Esophagus (tissue), 2 donors: ENCODE data around the gene TTLL12. TPM values are rescaled to one million over a fixed set of nuclear protein-coding genes. Genes with fewer than 3 reads are reported as not detected.

ENCODE experiments used
- H3K27ac ChIP-seq, 2 donors: one replicate each; pipeline ENCODE4 v1.5.1; 2013; ENCODE audit warnings: low read depth in 2 of 2, mild to moderate bottlenecking in 2 of 2, inconsistent platforms in 1 of 2, low read length in 1 of 2, moderate library complexity in 1 of 2
- H3K27me3 ChIP-seq, 2 donors: one replicate each; pipeline ENCODE4 v1.6.1; 2013; ENCODE audit warnings: low read length in 2 of 2, control low read depth in 1 of 2, mild to moderate bottlenecking in 1 of 2; ENCODE audit not compliant: insufficient read depth in 2 of 2, control insufficient read depth in 1 of 2
- H3K36me3 ChIP-seq, 2 donors: one replicate each; pipeline ENCODE4 v1.6.1; 2013; ENCODE audit warnings: low read length in 1 of 2; ENCODE audit not compliant: control insufficient read depth in 2 of 2, insufficient read depth in 2 of 2
- H3K4me1 ChIP-seq, 2 donors: one replicate each; pipeline ENCODE4 v1.6.1; 2013; ENCODE audit warnings: low read length in 1 of 2; ENCODE audit not compliant: control insufficient read depth in 2 of 2, insufficient read depth in 2 of 2
- H3K4me3 ChIP-seq, 2 donors: one replicate each; pipeline ENCODE4 v1.5.1; 2013; ENCODE audit warnings: low read length in 2 of 2, mild to moderate bottlenecking in 2 of 2, low read depth in 1 of 2, moderate library complexity in 1 of 2
- H3K9me3 ChIP-seq, 2 donors: one replicate each; pipeline ENCODE4 v1.6.1; 2013; ENCODE audit warnings: mild to moderate bottlenecking in 2 of 2, low read depth in 1 of 2, low read length in 1 of 2, moderate library complexity in 1 of 2; ENCODE audit not compliant: control insufficient read depth in 2 of 2, insufficient read depth in 1 of 2
- WGBS, 2 donors: extraction: QIAGEN DNeasy Blood & Tissue Kit; methylation state at CpG; one replicate each; pipeline ENCODE4 v1.1.7; 2013; 5-methylcytosine and 5-hydroxymethylcytosine counted together
- polyA plus RNA-seq, 2 donors: library from polyadenylated mRNA; stranded (reverse); fragments of 200-250 nt; gene quantifications; one replicate each; pipeline ENCODE4 v1.2.3, GENCODE V29; 2013
- donor health status: healthy with polysubstance abuse.
- donor health status: Bipolar disorder and iron deficiency.

The TTLL12 gene
- polyA plus RNA-seq, 2 donors: 79.5 to 96.4 TPM

DNA sequence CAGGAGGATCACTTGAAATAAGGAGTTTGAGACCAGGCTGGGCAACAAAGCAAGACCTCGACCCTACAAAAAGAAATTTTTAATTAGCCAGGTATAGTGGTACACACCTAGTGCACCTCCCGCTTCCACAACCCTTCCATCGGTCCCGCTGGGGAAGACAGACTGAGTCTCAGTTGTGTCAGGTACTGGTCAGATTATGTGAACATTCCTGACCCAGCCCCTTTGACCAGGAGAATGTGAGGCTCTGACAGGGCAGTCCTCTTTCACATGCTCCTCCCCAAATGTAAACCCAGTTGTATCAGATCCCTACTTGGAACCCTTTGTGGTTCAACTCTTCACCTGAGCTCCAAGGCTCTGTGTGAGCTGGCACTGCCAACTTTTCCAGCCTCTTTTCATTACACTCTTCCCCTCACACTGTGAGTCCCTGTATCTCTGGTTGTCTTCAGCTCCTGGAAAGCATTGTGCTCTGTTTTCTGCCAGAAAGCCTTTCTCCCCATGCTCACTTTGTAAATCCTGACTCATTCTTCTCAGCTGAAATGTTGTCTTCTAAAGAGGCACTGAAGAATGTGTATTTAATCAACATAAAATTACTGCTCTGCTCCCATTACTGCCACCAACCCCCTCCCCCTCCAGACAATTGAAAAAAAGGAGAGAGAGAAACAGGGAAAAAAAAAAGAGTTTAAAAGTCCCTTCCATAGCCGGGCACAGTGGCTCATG is 2.1 kb upstream of the TTLL12 start:
- Histone ChIP-seq H3K9me3 (no peaks in the 10 kb centered on the region), H3K27ac (no peak overlapping the region), H3K27me3 (no peaks in the 10 kb centered on the region), H3K36me3 (no peaks in the 10 kb centered on the region), H3K4me1 (peaks cover 5 to 13% of the 10 kb centered on the region in 2 donors), H3K4me3 (no peak overlapping the region)
- WGBS, 2 donors: 92 to 93% methylated on average over 5 of the region's 5 CpGs

DNA sequence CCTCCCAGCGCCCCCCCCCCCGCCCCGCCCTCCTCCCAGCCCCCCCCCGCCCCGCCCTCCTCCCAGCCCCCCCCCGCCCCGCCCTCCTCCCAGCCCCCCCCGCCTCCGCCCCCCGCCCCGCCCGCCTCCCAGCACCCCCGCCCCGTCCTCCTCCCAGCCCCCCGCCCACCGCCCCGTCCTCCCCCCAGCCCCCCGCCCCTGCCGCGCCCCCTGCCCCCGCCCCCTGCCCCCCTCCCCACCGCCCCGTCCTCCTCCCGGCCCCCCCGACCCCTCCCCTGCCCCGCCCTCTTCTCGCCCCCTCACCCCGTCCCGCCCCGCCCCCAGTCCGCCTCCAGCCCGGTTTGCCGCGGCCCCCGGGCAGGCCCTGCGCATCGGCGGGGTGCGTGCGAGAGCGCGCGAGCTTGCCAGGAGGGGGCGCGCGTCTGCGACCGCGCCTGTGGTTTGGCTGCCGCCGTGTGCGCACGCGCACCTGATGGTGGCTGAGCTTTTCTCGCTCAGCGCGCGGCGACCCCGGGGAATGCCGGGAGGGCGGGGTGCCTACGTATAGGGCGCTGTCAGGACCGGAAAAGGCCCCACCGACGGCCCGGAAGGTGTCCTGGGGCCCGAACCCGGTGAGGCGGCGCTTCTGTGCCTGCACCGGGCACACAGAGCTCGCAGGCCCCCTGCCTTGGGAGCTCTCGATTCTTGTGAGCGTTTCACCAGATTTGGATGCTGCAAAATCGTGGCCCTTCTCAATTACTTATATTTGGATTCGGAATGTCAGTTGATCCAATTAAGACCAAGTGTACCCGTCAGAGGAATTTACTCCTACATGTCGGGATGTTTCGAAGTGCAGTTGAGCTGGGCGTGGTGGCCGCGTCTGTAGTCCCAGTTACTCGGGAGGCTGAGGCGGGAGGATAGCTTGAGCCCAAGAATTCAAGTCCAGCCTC is 501 bp upstream of the TTLL12 start:
- Histone ChIP-seq H3K4me3 (peak overlapping the region; percentile 42 to 45), H3K9me3 (no peaks in the 10 kb centered on the region), H3K4me1 (peaks cover 5 to 25% of the 10 kb centered on the region in 2 donors), H3K27ac (peak overlapping the region; percentile 93 to 94), H3K36me3 (peaks cover 0 to 11% of the 10 kb centered on the region in 2 donors), H3K27me3 (no peaks in the 10 kb centered on the region)
- WGBS, 2 donors: 4 to 6% methylated on average over 37 to 58 of the region's 86 CpGs

DNA sequence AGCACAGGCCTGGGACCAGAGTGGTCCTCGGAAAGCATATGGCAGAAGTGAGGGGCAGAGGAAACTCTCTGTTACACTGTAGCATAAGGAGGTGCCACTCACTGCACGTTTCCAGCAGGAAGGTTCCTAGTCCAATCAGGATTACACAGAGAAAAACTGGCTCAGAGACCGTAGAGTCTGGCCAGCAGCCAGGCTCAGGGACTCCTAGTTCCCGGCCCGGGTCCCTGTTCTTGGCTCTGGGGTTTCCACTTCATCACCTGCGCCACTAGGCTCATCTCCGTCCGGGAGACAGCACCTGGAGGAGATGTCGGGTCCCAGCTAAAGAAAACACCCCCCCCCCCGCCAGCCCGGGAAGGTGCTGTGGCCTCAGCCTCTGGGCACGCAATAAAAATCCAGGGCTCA is 1.1 kb downstream of the TTLL12 start:
- 12 to 13% methylated on average over 12 of the region's 12 CpGs for WGBS, 2 donors
- peak overlapping the region; percentile 62 to 78 for H3K4me3 ChIP-seq
- peak overlapping the region; percentile 93 for H3K27ac ChIP-seq
- no peaks in the 10 kb centered on the region for H3K27me3 ChIP-seq
- no peaks in the 10 kb centered on the region for H3K9me3 ChIP-seq
- peaks cover 5 to 28% of the 10 kb centered on the region in 2 donors for H3K4me1 ChIP-seq
- H3K36me3 ChIP-seq: peaks cover 3 to 24% of the 10 kb centered on the region in 2 donors

DNA sequence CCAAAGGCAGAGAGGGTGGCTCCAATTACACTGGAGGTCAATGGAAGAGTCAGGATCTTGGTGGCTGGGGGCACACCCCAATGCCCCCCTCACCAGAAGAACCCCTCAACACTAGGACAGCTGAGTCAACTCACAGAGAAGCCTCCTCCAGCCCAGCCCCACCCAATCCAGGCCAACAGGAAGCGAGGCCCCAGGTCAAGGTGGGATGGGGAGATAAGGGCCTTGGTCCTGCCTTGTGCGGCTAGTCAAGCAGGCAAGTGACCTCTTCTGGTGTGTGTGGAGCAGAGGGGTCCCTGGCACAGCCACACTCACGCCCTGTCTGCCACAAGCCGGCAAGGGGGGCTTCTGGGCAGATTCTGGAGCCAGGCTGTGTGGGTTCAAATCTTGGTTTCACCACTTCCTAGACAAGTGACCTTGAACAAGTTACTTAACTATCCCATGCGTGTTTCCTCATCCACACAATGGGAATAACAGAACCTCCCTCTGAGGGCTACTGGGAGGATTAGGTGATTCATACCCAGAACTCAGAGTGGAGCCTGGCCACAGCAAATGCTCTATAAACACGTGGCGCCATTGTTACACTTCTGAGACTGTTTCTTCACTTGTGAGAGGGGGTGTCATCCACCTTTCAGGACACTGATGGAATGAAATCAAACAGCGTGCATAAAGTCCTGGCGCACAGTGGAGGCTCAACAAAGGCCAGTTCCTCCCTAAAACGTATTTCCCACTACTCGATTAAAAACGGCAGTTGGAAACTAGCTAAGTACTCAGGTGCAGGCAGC is 3.2 kb downstream of the TTLL12 start:
- Histone ChIP-seq H3K4me1 (peaks cover 5 to 30% of the 10 kb centered on the region in 2 donors), H3K9me3 (no peaks in the 10 kb centered on the region), H3K27ac (peak overlapping the region; percentile 87 to 91), H3K27me3 (no peaks in the 10 kb centered on the region), H3K4me3 (no peak overlapping the region), H3K36me3 (peaks cover 15 to 45% of the 10 kb centered on the region in 2 donors)
- 63 to 71% methylated on average over 12 of the region's 12 CpGs for WGBS, 2 donors

DNA sequence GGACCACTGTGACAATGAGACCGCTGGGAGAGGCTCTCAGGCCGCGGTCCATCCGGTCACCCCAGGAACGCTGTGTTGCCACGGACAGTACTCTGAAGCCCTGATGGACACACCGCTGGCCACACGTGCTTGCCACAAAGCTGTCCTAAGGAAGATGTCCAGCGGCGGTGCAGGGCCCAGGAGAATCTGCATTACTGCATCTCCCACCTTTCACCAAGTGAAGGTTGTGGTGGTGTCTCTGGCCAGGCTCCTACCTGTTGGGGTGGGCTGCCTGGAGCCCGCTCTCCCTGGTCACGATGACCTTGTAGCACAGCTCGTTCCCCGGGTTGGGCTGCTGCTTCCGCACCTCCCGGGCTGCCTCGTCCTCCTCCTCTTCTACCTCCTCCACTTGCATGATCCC is 4.2 kb downstream of the TTLL12 start:
- Histone ChIP-seq H3K9me3 (no peaks in the 10 kb centered on the region), H3K4me3 (no peak overlapping the region), H3K27ac (peak overlapping the region in 1 of 2 donors; percentile 91), H3K4me1 (peaks cover 5 to 30% of the 10 kb centered on the region in 2 donors), H3K27me3 (no peaks in the 10 kb centered on the region), H3K36me3 (peaks cover 16 to 47% of the 10 kb centered on the region in 2 donors)
- 95 to 97% methylated on average over 17 of the region's 17 CpGs for WGBS, 2 donors

DNA sequence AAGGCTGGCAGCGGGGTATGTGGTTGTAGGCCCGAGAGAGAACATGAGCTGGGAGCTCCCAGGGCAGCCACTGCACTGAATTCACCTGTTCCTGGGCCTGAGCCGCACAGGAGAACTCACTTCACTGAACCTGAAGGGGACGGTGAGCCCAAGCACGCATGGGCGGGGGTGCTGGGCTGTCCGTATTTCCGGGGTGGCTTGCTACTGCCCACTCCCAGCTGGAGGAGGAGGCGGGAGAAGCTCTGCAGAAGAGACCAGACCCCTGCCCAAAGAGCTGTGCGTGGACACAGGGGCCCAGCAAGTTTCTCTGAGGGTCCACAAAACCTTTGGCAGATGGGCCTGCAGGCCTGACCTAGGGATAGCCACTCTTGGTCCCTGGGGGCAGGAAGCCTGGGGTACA is 4.8 kb downstream of the TTLL12 start:
- no peak overlapping the region for H3K4me3 ChIP-seq
- peaks cover 16 to 52% of the 10 kb centered on the region in 2 donors for H3K36me3 ChIP-seq
- H3K4me1 ChIP-seq: peaks cover 5 to 30% of the 10 kb centered on the region in 2 donors
- H3K9me3 ChIP-seq: no peaks in the 10 kb centered on the region
- H3K27me3 ChIP-seq: no peaks in the 10 kb centered on the region
- WGBS, 2 donors: 93 to 94% methylated on average over 10 of the region's 10 CpGs
- no peak overlapping the region for H3K27ac ChIP-seq

DNA sequence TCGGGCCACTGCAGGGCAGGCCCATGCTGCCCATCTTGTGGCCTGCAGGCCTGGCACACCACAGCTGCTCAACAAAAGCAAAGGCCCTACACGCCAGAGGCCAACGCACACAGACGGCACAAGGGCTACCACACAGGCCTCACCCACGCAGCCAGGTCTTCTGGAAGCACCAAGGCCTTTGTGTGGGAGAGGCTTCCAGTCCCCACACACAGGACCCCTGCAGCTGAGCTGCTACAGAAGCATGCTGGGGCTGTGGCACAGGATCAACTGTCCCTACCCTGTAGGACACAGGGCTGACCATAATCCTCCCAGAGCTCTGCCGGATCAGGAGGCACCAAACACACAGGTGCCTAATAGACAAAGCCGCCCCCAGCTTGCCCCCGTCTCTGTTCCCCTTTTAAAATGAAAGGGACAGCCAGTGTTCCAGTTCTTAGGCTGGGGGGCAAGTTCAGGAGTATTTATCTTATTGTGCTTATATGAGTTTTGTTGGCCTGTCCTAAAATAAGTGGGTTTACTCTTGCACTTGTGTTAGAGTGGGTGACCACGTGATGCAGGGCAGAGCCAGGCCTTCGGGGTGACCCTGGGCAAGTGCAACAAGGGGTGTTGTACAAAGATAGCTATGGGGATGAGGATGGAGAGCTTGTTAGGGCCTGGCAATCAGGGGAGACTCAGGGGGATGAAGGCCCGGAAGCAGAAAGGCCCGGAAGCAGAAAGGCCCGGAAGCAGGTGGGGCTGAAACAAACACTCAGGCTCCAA is 5.4 kb downstream of the TTLL12 start:
- H3K36me3 ChIP-seq: peaks cover 16 to 56% of the 10 kb centered on the region in 2 donors
- H3K27ac ChIP-seq: no peak overlapping the region
- no peaks in the 10 kb centered on the region for H3K27me3 ChIP-seq
- 90 to 94% methylated on average over 13 of the region's 13 CpGs for WGBS, 2 donors
- no peak overlapping the region for H3K4me3 ChIP-seq
- H3K4me1 ChIP-seq: peaks cover 5 to 30% of the 10 kb centered on the region in 2 donors
- no peaks in the 10 kb centered on the region for H3K9me3 ChIP-seq

DNA sequence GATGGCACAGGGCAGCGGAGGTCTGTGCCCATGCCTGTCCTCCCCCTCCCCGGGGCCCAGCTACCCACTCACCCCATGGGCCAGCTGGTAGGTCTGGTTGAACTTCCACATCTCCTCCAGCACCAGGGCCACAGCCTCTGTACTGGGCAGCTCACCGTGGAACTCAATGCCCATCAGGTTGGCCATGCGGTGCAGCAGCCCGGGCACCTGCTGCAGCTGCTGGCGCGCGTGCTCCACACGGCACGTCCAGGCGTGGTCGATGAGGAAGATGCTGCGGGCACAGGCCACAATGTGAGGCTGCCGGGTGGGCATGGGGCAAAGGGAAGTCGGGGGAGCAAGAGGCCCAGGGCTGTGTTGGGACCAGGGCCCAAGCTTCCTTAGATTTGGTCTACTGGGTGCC is 6.3 kb downstream of the TTLL12 start:
- Histone ChIP-seq H3K9me3 (no peaks in the 10 kb centered on the region), H3K4me3 (no peak overlapping the region), H3K4me1 (peaks cover 5 to 32% of the 10 kb centered on the region in 2 donors), H3K27me3 (no peaks in the 10 kb centered on the region), H3K27ac (no peak overlapping the region), H3K36me3 (peaks cover 16 to 60% of the 10 kb centered on the region in 2 donors)
- 90 to 98% methylated on average over 15 of the region's 15 CpGs for WGBS, 2 donors

DNA sequence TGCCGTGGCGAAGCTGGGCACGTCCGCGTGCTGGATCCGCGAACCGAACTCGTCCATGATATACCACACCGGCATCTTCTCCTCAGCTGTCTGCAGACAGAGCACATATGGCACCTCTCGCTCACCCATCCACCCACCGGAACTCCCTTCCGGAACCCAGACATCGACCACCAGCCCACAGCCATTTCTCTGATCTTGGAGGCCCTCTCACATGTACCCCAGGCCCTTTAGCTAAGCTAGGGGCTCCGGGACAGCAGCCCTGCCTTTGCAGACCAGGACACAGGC is 7.1 kb downstream of the TTLL12 start:
- H3K4me1 ChIP-seq: peaks cover 5 to 28% of the 10 kb centered on the region in 2 donors
- H3K27ac ChIP-seq: no peak overlapping the region
- peaks cover 16 to 63% of the 10 kb centered on the region in 2 donors for H3K36me3 ChIP-seq
- 97 to 98% methylated on average over 15 of the region's 15 CpGs for WGBS, 2 donors
- H3K9me3 ChIP-seq: no peaks in the 10 kb centered on the region
- H3K27me3 ChIP-seq: no peaks in the 10 kb centered on the region
- H3K4me3 ChIP-seq: no peak overlapping the region
